Activated B cell treated with CpG ODN at 0.5 μM for 24 hours (primary cell): ENCODE results near the gene ISOC2. TPM values are rescaled to one million over a fixed set of nuclear protein-coding genes. Genes with fewer than 3 reads are reported as not detected.
A peak's percentile ranks its signal among the peaks of the same experiment; 100 is the strongest.

Source experiments
- ATAC-seq: fragments of 200-7000 bp; cut with Tn5 transposase; one replicate; pipeline ENCODE4 v1.10.0; 2021; ENCODE audit warnings: low read depth, mild to moderate bottlenecking, moderate library complexity
- CTCF ChIA-PET: fragments of 350-600 bp; sonication (Branson Sonifier 250); formaldehyde crosslinking; loops from one replicate; lab custom pipeline; 2021; ENCODE audit warnings: antibody characterized with exemption; lab: Charles Lee
- POLR2A ChIA-PET: fragments of 350-600 bp; sonication (Branson Sonifier 250); formaldehyde crosslinking; loops from one replicate; lab custom pipeline; 2021; ENCODE audit warnings: antibody characterized with exemption; lab: Charles Lee
- DNase-seq: peaks from one replicate; pipeline ENCODE4 v3.0.0; 2022
- H3K27ac Mint-ChIP-seq: one replicate; pipeline ENCODE4 v1.8.0; 2020; ENCODE audit warnings: mixed read lengths
- H3K27me3 Mint-ChIP-seq: one replicate; pipeline ENCODE4 v1.8.0; 2021; ENCODE audit warnings: mixed read lengths
- H3K36me3 Mint-ChIP-seq: one replicate; pipeline ENCODE4 v1.8.0; 2021; ENCODE audit warnings: low read depth, mixed read lengths
- H3K4me1 Mint-ChIP-seq: one replicate; pipeline ENCODE4 v1.8.0; 2021; ENCODE audit warnings: mixed read lengths
- H3K4me3 Mint-ChIP-seq: one replicate; pipeline ENCODE4 v1.8.0; 2020; ENCODE audit warnings: mild to moderate bottlenecking, mixed read lengths
- H3K9me3 Mint-ChIP-seq: one replicate; pipeline ENCODE4 v1.8.0; 2020; ENCODE audit warnings: mixed read lengths
- CTCF ChIP-seq: fragments of 200-600 bp; IDR thresholded peaks from one replicate; pipeline ENCODE4 v1.8.0; 2022; ENCODE audit warnings: antibody characterized with exemption, mild to moderate bottlenecking
- intact Hi-C: fragments of 100-400 bp; cut with micrococcal nuclease; formaldehyde crosslinking; loops from one replicate; pipeline ENCODE4 v1.15.1; 2024
- total RNA-seq: library from RNA; stranded (reverse); gene quantifications from 2 replicates; pipeline ENCODE4 v1.2.3, GENCODE V29; 2022

Gene ISOC2
- total RNA-seq, 1 donor from 2014 or later = 29.0 TPM

GRCh38 chr19:55465460-55466240, 4.2 kb upstream of the ISOC2 start:
- Mint-ChIP-seq H3K27ac (no peak overlapping the region), H3K4me3 (no peak overlapping the region), H3K4me1 (peaks cover 17% of the 10 kb centered on the region), H3K27me3 (no peaks in the 10 kb centered on the region), H3K9me3 (no peaks in the 10 kb centered on the region), H3K36me3 (peaks cover 2% of the 10 kb centered on the region)
- DNase-seq (no peak), ATAC-seq (no peak)
- intact Hi-C loops = no loop called here
- TF ChIP-seq CTCF = no peak
- POLR2A ChIA-PET = interaction anchor here (1.1 to 2.3 kb wide), 2 partner anchors 11 to 38 kb away, joined by 5 to 11 read pairs; partner anchors contain the start of gene ZNF628
- CTCF ChIA-PET = interaction anchor here (3.6 to 3.8 kb wide), 2 partner anchors 11 to 39 kb away, joined by 20 to 50 read pairs; partner anchors contain the start of gene ZNF628

GRCh38 chr19:55464662-55465054, 3.2 kb upstream of the ISOC2 start, which contains the start of gene C19orf85:
TSS of gene C19orf85 (minus strand) at chr19:55464751. CDS start at chr19:55464554, 197 bp downstream.
- ATAC-seq = no peak
- Mint-ChIP-seq H3K27ac (no peak within 1 kb of the TSS), H3K4me1 (peaks cover 25% of the 10 kb centered on the region), H3K4me3 (no peak within 1 kb of the TSS), H3K9me3 (no peaks in the 10 kb centered on the region), H3K27me3 (no peaks in the 10 kb centered on the region), H3K36me3 (peaks cover 2% of the 10 kb centered on the region)
- POLR2A ChIA-PET = no interaction called here
- intact Hi-C loops = loop anchor here (5.0 kb wide), 1 partner anchor 178 kb away; the partner anchor contains the start of genes ZNF580 and ZNF581
- CTCF ChIA-PET = no interaction called here
- no peak for DNase-seq
- TF ChIP-seq CTCF = no peak

- Mint-ChIP-seq H3K27ac (no peak overlapping the region), H3K4me1 (peaks cover 25% of the 10 kb centered on the region), H3K4me3 (no peak overlapping the region), H3K9me3 (no peaks in the 10 kb centered on the region), H3K27me3 (no peaks in the 10 kb centered on the region), H3K36me3 (peaks cover 2% of the 10 kb centered on the region)
- no peak for ATAC-seq
- no peak for DNase-seq
- intact Hi-C loops = loop anchor here (5.0 kb wide), 1 partner anchor 178 kb away; the partner anchor contains the start of genes ZNF580 and ZNF581
- TF ChIP-seq CTCF = no peak
- POLR2A ChIA-PET = no interaction called here
- CTCF ChIA-PET = no interaction called here
These were observed 2.7 kb upstream of the ISOC2 start for GRCh38 chr19:55464039-55464661.

GRCh38 chr19:55463583-55464031, 2.2 kb upstream of the ISOC2 start:
- intact Hi-C loops = loop anchor here (5.0 kb wide), 1 partner anchor 179 kb away; the partner anchor contains the start of genes ZNF580 and ZNF581
- POLR2A ChIA-PET = no interaction called here
- H3K36me3 Mint-ChIP-seq = peaks cover 2% of the 10 kb centered on the region
- no peak for TF ChIP-seq CTCF
- DNase-seq (no peak), ATAC-seq (no peak)
- H3K4me3 Mint-ChIP-seq = no peak overlapping the region
- no peaks in the 10 kb centered on the region for H3K9me3 Mint-ChIP-seq
- no peaks in the 10 kb centered on the region for H3K27me3 Mint-ChIP-seq
- H3K27ac Mint-ChIP-seq = no peak overlapping the region
- CTCF ChIA-PET = no interaction called here
- peaks cover 25% of the 10 kb centered on the region for H3K4me1 Mint-ChIP-seq

GRCh38 chr19:55462722-55463121, 1.3 kb upstream of the ISOC2 start:
- DNase-seq (no peak), ATAC-seq (no peak)
- no peak for TF ChIP-seq CTCF
- intact Hi-C loops = loop anchor here (5.0 kb wide), 1 partner anchor 180 kb away; the partner anchor contains the start of genes ZNF580 and ZNF581
- H3K27ac Mint-ChIP-seq = no peak overlapping the region
- ChIA-PET CTCF (no interaction called here), POLR2A (interaction anchor here (0.9 kb wide), 1 partner anchor 137 kb away, joined by 3 read pairs; the partner anchor contains the start of genes FIZ1 and ZNF524)
- peaks cover 22% of the 10 kb centered on the region for H3K4me1 Mint-ChIP-seq
- no peaks in the 10 kb centered on the region for H3K9me3 Mint-ChIP-seq
- H3K36me3 Mint-ChIP-seq = peaks cover 2% of the 10 kb centered on the region
- peak overlapping the region; percentile 89 for H3K4me3 Mint-ChIP-seq
- no peaks in the 10 kb centered on the region for H3K27me3 Mint-ChIP-seq
